HEK293 (cell line): Measurements from ENCODE around the gene MIS12.
A peak's percentile ranks its signal among the peaks of the same experiment; 100 is the strongest.

Experiments
- CTCF ChIA-PET: fragments of 350-600 bp; formaldehyde crosslinking; extraction: SDS; loops from one replicate; lab custom pipeline; 2021; ENCODE audit warnings: antibody characterized with exemption; lab: Yijun Ruan, JAX
- POLR2A ChIA-PET: fragments of 300-600 bp; formaldehyde crosslinking; extraction: SDS; loops from one replicate; lab custom pipeline; 2020; ENCODE audit warnings: antibody characterized with exemption, inconsistent platforms; lab: Yijun Ruan, JAX
- H3K27ac ChIP-seq: fragments of 200-500 bp; sonication (Bioruptor generic); 2 replicates; pipeline ENCODE4 v1.5.1; 2014; ENCODE audit warnings: low read depth, low read length, control low read depth, inconsistent platforms; ENCODE audit errors: extremely low read depth
- H3K36me3 ChIP-seq, 2 experiments: fragments of 200-500 bp in 1 of 2; sonication (Bioruptor generic) in 1 of 2; 1 replicate in 1 of 2; 2 replicates in 1 of 2; pipeline ENCODE4 v1.5.1; 2014 to 2017; ENCODE audit warnings: inconsistent platforms in 2 of 2, low read length in 2 of 2; ENCODE audit not compliant: control insufficient read depth in 2 of 2, insufficient read depth in 1 of 2
- H3K4me1 ChIP-seq: fragments of 200-500 bp; sonication (Bioruptor generic); 2 replicates; pipeline ENCODE4 v1.5.1; 2014; ENCODE audit warnings: mild to moderate bottlenecking, low read length, inconsistent platforms; ENCODE audit not compliant: control insufficient read depth, insufficient read depth
- H3K4me3 ChIP-seq: 2 replicates; pipeline ENCODE4 v1.5.1; 2011; ENCODE audit warnings: low read depth, mild to moderate bottlenecking, control low read depth, low read length, moderate library complexity
- H3K9me3 ChIP-seq: fragments of 200-500 bp; sonication (Bioruptor generic); 2 replicates; pipeline ENCODE4 v1.5.1; 2014; ENCODE audit warnings: low read depth, low read length, inconsistent platforms; ENCODE audit not compliant: control insufficient read depth, insufficient read depth
- MYNN ChIP-seq: fragments of 450-650 bp; formaldehyde crosslinking; IDR thresholded peaks from 2 replicates; pipeline ENCODE4 v1.5.1; 2016; ENCODE audit warnings: missing biosample characterization, missing genetic modification characterization, borderline replicate concordance
- OSR2 ChIP-seq: fragments of 450-650 bp; formaldehyde crosslinking; IDR thresholded peaks from 2 replicates; pipeline ENCODE4 v1.5.1; 2016; ENCODE audit warnings: missing biosample characterization, missing genetic modification characterization
- SP2 ChIP-seq: fragments of 450-650 bp; formaldehyde crosslinking; IDR thresholded peaks from 2 replicates; pipeline ENCODE4 v1.5.1; 2016; ENCODE audit warnings: missing biosample characterization, missing genetic modification characterization
- TRIM28 ChIP-seq: IDR thresholded peaks from 2 replicates; pipeline ENCODE4 v1.6.1; 2011; ENCODE audit warnings: low read length, control low read depth, borderline replicate concordance
- ZEB2 ChIP-seq: fragments of 450-650 bp; formaldehyde crosslinking; IDR thresholded peaks from 2 replicates; pipeline ENCODE4 v1.5.1; 2016; ENCODE audit warnings: missing biosample characterization, missing genetic modification characterization
- ZNF211 ChIP-seq: fragments of 450-650 bp; formaldehyde crosslinking; IDR thresholded peaks from 2 replicates; pipeline ENCODE4 v1.5.1; 2016; ENCODE audit warnings: low read depth, missing biosample characterization, missing genetic modification characterization
- ZNF239 ChIP-seq: fragments of 450-650 bp; formaldehyde crosslinking; IDR thresholded peaks from 2 replicates; pipeline ENCODE4 v1.5.1; 2016; ENCODE audit warnings: missing biosample characterization, missing genetic modification characterization
- ZNF48 ChIP-seq: fragments of 450-650 bp; formaldehyde crosslinking; IDR thresholded peaks from 2 replicates; pipeline ENCODE4 v1.5.1; 2016; ENCODE audit warnings: missing biosample characterization, missing genetic modification characterization
- ZNF548 ChIP-seq: fragments of 450-650 bp; formaldehyde crosslinking; IDR thresholded peaks from 2 replicates; pipeline ENCODE4 v1.5.1; 2016; ENCODE audit warnings: missing biosample characterization, missing genetic modification characterization
- ZNF747 ChIP-seq: fragments of 450-650 bp; formaldehyde crosslinking; IDR thresholded peaks from 2 replicates; pipeline ENCODE4 v1.5.1; 2016; ENCODE audit warnings: missing biosample characterization, missing genetic modification characterization
- ZNF830 ChIP-seq: fragments of 450-650 bp; IDR thresholded peaks from 2 replicates; pipeline ENCODE4 v1.5.0; 2018; ENCODE audit warnings: missing biosample characterization, missing genetic modification characterization, low read depth, mild to moderate bottlenecking, moderate library complexity
- TF ChIP-seq, protein P1 (sequence below): fragments of 450-650 bp; formaldehyde crosslinking; IDR thresholded peaks from 2 replicates; pipeline ENCODE4 v1.5.1; 2016; ENCODE audit warnings: missing biosample characterization, missing genetic modification characterization
- TF ChIP-seq, protein P2 (sequence below): fragments of 450-650 bp; formaldehyde crosslinking; IDR thresholded peaks from 2 replicates; pipeline ENCODE4 v1.5.1; 2016; ENCODE audit warnings: missing biosample characterization, missing genetic modification characterization, borderline replicate concordance
- TF ChIP-seq, protein P3 (sequence below): IDR thresholded peaks from 2 replicates; pipeline ENCODE4 v1.6.1; 2011; ENCODE audit warnings: mild to moderate bottlenecking, low read depth, low read length, borderline replicate concordance
- TF ChIP-seq, protein P4 (sequence below): fragments of 450-650 bp; formaldehyde crosslinking; conservative IDR thresholded peaks from 2 replicates; pipeline ENCODE4 v1.5.1; 2016; ENCODE audit warnings: low read depth, missing biosample characterization, missing genetic modification characterization

The MIS12 gene

DNA sequence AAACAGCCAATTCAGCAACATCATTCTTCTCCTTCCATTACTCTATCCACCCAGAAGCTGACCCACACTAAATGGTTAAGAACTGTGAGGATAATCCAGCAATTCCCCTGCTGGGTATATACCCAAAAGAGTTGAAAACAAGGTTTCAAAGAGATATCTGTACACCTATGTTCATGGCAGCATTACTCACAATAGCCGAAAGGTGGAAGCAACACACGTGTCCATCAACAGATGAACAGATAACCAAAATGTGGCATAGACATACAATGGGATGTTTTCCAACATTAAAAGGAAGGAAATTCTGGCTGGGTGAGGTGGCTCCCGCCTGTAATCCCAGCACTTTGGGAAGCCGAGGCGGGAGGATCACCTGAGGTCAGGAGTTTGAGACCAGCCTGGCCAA lies 19.9 kb downstream of the MIS12 start:
- H3K4me1 ChIP-seq, result peaks cover 6% of the 10 kb centered on the region; the same call in 1 of the 2 replicates
- H3K27ac ChIP-seq, result no peak overlapping the region
- no peaks in the 10 kb centered on the region; a peak in 1 of 3 replicates for H3K36me3 ChIP-seq
- POLR2A ChIA-PET, result interaction anchor here (0.6 to 1.0 kb wide), 2 partner anchors 20 to 802 kb away, joined by 3 read pairs; partner anchors contain the start of genes DERL2 and MIS12
- H3K4me3 ChIP-seq, result no peak overlapping the region
- no peaks in the 10 kb centered on the region for H3K9me3 ChIP-seq
- CTCF ChIA-PET, result interaction anchor here (0.6 kb wide), 1 partner anchor 789 kb away, joined by 3 read pairs; no protein-coding TSS in a partner anchor
- no peak for TF ChIP-seq ZNF747 (tag by site-specific recombination)
- TF ChIP-seq ZNF830 (tag by site-specific recombination), result no peak
- no peak for TF ChIP-seq ZEB2
- TF ChIP-seq ZNF548, result no peak
- TF ChIP-seq OSR2 (tag by site-specific recombination), result no peak
- no peak for TF ChIP-seq ZNF239 (tag by site-specific recombination)
- TF ChIP-seq, protein P1, sequence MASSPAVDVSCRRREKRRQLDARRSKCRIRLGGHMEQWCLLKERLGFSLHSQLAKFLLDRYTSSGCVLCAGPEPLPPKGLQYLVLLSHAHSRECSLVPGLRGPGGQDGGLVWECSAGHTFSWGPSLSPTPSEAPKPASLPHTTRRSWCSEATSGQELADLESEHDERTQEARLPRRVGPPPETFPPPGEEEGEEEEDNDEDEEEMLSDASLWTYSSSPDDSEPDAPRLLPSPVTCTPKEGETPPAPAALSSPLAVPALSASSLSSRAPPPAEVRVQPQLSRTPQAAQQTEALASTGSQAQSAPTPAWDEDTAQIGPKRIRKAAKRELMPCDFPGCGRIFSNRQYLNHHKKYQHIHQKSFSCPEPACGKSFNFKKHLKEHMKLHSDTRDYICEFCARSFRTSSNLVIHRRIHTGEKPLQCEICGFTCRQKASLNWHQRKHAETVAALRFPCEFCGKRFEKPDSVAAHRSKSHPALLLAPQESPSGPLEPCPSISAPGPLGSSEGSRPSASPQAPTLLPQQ (tag by site-specific recombination), result no peak
- TF ChIP-seq ZNF211 (tag by site-specific recombination), result no peak
- TF ChIP-seq SP2 (tag by site-specific recombination), result no peak
- TF ChIP-seq, protein P2, sequence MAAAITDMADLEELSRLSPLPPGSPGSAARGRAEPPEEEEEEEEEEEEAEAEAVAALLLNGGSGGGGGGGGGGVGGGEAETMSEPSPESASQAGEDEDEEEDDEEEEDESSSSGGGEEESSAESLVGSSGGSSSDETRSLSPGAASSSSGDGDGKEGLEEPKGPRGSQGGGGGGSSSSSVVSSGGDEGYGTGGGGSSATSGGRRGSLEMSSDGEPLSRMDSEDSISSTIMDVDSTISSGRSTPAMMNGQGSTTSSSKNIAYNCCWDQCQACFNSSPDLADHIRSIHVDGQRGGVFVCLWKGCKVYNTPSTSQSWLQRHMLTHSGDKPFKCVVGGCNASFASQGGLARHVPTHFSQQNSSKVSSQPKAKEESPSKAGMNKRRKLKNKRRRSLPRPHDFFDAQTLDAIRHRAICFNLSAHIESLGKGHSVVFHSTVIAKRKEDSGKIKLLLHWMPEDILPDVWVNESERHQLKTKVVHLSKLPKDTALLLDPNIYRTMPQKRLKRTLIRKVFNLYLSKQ (tag by site-specific recombination), result no peak
- TF ChIP-seq TRIM28, result no peak
- TF ChIP-seq, protein P3, sequence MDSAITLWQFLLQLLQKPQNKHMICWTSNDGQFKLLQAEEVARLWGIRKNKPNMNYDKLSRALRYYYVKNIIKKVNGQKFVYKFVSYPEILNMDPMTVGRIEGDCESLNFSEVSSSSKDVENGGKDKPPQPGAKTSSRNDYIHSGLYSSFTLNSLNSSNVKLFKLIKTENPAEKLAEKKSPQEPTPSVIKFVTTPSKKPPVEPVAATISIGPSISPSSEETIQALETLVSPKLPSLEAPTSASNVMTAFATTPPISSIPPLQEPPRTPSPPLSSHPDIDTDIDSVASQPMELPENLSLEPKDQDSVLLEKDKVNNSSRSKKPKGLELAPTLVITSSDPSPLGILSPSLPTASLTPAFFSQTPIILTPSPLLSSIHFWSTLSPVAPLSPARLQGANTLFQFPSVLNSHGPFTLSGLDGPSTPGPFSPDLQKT, result no peak
- TF ChIP-seq ZNF48 (tag by site-specific recombination), result no peak

DNA sequence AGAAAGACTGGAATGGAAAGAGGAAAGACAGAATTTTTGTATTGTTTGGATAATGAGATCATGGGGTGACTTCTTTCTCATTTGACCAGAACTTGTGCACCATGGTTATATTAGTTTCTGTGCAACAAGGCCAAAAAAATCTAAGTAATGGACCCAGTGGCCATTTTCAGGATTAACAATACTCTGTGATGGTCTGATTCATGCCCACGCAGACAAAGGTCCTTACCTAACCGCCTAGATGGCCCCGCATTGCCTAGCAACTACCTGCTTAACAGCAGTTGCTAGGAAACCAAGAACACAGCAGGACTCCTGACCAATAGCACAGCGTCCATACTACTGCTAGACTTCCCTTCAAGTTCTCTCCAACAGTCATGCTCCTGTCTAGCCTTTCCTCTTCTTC lies 22.4 kb downstream of the MIS12 start:
- Histone ChIP-seq H3K9me3 (no peaks in the 10 kb centered on the region), H3K36me3 (no peaks in the 10 kb centered on the region), H3K4me3 (no peak overlapping the region), H3K27ac (no peak overlapping the region), H3K4me1 (peaks cover 4% of the 10 kb centered on the region; the same call in 1 of the 2 replicates)
- POLR2A ChIA-PET, result no interaction called here
- TF ChIP-seq, protein P4, sequence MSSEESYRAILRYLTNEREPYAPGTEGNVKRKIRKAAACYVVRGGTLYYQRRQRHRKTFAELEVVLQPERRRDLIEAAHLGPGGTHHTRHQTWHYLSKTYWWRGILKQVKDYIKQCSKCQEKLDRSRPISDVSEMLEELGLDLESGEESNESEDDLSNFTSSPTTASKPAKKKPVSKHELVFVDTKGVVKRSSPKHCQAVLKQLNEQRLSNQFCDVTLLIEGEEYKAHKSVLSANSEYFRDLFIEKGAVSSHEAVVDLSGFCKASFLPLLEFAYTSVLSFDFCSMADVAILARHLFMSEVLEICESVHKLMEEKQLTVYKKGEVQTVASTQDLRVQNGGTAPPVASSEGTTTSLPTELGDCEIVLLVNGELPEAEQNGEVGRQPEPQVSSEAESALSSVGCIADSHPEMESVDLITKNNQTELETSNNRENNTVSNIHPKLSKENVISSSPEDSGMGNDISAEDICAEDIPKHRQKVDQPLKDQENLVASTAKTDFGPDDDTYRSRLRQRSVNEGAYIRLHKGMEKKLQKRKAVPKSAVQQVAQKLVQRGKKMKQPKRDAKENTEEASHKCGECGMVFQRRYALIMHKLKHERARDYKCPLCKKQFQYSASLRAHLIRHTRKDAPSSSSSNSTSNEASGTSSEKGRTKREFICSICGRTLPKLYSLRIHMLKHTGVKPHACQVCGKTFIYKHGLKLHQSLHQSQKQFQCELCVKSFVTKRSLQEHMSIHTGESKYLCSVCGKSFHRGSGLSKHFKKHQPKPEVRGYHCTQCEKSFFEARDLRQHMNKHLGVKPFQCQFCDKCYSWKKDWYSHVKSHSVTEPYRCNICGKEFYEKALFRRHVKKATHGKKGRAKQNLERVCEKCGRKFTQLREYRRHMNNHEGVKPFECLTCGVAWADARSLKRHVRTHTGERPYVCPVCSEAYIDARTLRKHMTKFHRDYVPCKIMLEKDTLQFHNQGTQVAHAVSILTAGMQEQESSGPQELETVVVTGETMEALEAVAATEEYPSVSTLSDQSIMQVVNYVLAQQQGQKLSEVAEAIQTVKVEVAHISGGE (tag by site-specific recombination), result no peak
- peak; percentile 93 for TF ChIP-seq MYNN (tag by site-specific recombination)
- CTCF ChIA-PET, result interaction anchor here (0.6 kb wide), 1 partner anchor 364 kb away, joined by 3 read pairs; no protein-coding TSS in a partner anchor
